HG03571 (cell line): ENCODE measurements around the gene UBE2V1.
"Not testable (repeated sequence)": the region's sequence is repeated elsewhere in the genome, so short reads cannot be mapped to it uniquely, and the experiment has no call there.

Experiments used
- ATAC-seq: cut with Tn5 transposase; IDR thresholded peaks from one replicate; pipeline ENCODE4 v1.9.1; 2021; ENCODE audit not compliant: unreplicated experiment

Gene UBE2V1

DNA sequence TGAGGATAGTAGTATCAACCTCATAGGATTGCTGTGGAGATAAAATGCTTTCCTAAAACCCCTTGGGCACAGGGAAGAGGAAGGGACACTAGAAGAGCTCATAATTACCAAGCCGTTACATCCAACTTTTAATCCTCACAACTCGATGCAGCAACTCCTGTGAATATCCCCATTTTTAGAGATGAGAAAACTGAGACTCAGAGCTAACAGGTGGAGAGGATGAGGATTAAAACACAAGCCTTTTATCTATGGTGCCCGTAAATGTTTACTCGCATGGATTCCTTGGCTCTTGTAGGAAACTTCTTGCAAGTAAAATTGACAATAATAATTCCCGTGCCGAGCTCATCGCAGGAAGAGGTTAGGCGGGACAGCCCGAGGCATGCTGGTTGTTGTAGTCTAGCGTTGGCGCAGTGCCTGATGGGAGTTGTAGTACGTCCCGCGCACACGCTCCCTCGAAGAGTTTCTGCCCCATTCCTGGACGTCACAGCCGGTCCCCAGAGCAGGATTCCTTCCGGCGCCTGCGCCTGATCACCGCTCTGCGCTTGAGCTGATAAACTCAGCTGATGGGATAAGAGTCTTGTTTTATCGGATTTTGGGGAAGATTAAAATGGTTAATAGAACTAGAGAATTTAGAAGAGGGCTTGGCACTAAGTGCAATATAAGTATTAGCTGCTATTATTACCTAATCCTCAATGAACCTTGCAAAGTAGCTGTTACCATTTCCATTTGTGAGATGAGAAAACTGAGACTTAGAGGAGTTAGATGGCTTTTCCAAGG, 2.8 kb upstream of the UBE2V1 start:
- peak; percentile 68 for ATAC-seq

- ATAC-seq = no peak
Observed at GRCh38 chr20:50115041-50115512, 2.1 kb upstream of the UBE2V1 start.

DNA sequence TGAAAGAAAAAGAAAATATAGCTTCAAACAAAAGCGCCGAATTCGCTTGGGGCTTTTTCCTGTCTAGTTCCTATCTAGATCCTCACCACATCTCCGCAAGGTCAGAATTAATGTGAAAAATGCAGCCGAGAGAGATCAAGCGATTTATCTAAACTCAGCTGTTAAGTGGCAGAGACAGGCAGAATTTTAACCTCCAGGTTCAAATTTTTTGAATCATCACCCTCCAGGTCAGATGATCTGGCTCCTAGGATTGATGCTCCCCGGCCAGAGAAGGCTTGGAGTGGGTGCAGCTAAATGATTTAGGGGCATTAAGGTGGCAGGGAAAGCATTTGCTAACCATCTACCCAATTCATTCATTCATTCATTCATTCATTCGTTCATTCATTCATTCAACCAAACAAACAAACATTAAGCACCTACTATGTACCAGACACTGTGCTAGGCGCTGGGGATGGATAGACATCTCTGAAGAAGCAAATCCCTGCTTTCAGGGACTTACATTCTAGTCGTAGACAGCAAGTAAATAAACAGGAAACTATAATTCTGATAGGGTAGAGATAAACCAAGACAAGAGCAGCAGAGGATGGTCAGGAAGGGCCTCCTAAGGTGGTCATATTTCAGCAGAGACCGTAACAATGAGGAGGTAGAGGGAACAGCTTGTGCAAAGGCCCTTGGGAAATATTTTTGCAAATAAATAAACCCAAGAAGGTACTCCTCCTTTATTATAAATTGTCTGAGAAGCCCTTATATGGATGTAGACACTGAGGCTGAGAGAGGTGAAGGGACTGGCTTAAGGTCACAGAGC, 672 bp upstream of the UBE2V1 start:
- no peak for ATAC-seq

GRCh38 chr20:50111829-50112495, 988 bp downstream of the UBE2V1 start:
- no peak for ATAC-seq

DNA sequence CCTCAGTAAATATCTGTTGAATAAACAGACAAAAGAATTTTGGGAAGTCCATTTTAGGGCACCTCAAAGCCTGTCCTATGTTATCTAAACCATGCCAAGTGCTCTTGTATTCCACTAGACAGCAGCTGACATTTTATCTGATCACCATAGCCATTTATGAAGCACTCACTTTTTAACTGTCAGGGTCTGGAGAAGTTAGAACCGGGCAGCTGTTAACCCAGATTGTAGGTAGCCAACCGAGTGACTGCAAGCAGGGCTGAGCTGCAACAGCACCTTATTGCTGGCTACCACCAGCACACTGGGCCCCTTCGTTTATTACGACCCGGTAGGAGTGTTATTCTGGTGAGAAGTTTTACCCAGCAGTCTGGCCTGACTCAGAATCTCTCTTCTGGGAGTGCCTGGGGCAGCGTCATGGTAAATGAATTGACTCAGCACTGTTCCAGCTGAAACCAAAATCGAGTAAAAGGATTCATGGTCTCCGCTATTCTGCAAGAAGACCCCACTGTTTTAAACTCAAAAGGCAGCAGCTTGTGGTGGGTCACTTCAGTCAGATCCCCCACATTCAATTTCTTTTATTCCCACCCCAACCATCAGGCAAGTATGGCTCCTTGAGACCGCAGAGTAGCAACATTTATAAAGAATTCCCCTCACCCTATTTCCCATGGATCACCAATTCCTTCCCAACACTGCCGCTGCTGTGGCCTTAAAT, 1.7 kb downstream of the UBE2V1 start:
- no peak for ATAC-seq

DNA sequence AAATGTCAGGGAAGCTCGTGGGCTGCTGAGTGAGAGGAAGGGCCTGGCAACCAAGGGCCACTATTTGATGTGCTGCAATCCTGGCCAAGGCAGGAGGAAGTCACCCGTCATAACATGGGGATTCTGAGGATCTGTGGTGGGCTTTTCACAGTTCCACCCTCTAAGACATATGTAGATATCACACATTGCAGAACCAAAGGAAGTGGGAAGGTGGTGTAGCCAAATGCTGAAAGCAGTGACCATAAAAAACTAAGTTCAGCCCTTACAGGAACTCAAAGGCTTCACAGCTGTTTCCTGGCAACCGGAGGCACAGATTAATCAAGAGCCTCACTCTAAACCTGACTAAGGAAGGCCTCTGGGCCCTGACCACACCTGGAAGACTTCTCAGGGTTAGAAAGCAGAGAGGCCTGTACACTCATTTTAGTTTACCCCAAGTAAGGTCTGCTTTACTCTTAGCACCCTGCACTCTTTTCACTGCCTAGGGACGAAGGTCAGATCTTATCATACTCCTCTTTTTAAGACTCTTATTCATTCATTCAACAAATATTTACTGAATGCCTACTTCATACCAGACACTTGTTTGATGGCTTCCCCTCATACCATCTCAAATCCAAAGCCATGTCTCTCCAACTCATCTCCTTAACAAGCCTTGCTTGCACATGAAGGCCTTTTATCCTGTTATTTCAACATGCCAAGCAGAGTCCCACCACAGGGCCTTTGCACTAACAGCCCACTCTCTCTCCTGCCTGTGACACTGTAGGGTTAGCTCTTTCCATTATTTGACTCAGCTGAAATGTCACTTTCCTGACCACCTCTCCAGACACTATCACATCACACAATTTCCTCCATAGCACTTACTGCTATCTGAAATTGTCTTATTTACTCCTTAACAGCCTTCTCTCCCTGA, 2.6 kb downstream of the UBE2V1 start:
- ATAC-seq = no peak

DNA sequence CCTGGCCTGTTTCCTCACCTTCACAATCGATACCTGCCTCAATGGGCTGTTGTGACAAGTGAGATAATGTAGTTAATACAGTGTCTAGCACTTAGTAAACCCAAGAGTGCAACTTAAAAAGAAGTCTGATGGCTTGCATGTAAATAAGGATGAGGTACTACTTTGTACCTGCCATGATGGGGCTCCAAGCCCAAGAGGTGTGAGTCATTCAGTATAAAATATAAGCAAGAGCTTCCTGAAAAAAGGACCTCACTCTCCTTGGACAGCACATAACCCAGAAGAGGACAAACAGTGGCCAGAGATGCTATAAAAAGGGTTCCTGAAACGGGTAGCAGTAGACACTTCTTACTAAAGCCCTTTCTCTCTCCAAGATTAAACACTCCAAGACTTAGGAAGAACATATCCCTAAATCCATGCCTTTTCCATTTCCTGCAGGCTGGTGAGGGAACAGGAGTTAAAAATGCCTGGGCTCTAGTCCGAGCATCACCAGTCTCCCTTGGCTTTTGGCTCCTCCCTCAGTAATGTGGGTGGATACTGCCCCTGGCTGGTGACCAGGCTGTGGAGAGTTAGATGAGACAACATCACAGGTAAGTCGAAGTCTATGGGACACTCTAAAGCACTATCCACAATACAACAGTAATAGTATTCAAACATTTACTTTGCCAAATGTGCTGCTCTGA, 4.3 kb downstream of the UBE2V1 start:
- ATAC-seq = no peak

GRCh38 chr20:50107796-50108331, 5.1 kb downstream of the UBE2V1 start:
- ATAC-seq = no peak

GRCh38 chr20:50107086-50107660, 5.8 kb downstream of the UBE2V1 start:
- no peak for ATAC-seq

DNA sequence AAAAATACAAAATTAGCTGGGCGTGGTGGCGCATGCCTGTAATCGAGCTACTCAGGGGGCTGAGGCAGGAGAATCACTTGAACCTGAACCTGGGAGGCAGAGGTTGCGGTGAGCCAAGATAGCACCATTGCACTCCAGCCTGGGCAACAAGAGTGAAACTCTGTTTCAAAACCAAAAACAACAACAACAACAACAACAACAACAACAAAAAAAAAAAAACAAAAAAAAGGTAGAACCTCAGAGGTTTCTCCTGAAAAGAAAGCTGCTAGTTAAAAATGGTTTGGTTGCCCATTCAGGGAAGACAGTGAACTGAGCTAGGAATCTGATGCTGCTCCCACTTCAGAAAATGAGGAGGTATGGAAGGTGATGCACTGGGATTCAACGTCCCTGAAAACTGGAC, 6.3 kb downstream of the UBE2V1 start:
- not testable (repeated sequence) for ATAC-seq

DNA sequence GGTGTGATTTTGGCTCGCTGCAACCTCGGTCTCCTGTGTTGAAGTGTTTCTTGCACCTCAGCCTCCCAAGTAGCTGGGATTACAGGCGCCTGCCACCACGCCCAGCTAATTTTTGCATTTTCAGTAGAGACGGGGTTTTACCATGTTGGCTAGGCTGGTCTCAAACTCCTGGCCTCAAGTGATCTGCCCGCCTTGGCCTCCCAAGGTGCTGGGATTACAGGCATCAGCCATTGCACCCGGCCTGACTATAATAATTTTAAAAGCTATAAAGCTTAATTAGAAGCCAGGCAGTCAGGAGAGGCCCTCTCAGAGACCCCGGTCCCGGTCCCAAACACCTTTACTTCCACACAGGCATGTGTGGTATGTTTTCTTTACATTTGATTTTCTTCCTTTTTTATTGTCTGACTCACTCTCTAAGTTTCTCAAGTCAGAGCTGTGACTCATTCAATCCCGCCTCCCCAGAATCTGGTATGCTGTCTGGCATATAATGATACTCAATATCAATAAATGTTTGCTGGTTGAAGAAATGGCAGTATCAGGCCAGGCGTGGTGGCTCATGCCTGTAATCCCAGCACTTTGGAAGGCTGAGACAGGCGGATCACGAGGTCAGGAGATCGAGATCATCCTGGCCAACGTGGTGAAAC, 9.4 kb downstream of the UBE2V1 start:
- ATAC-seq = not testable (repeated sequence)

DNA sequence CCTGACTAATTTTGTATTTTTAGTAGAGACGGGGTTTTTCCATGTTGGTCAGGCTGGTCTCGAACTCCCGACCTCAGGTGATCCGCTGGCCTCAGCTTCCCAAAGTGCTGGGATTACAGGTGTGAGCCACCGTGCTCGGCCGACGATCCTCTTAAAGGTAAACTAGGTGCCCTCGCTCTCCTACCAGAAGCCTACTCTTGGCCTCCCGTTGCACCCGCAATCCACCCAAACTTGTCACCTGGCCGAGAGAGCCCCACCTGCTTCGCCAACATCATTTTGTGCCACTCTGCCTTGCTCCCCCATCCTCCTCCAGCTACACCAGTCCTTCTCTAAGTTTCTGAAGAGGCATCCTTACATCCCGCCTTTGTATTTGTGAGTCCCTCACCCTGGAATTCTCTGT, 10.4 kb downstream of the UBE2V1 start:
- not testable (repeated sequence) for ATAC-seq

- ATAC-seq = no peak
Observed at GRCh38 chr20:50101887-50102286, 11.1 kb downstream of the UBE2V1 start.

DNA sequence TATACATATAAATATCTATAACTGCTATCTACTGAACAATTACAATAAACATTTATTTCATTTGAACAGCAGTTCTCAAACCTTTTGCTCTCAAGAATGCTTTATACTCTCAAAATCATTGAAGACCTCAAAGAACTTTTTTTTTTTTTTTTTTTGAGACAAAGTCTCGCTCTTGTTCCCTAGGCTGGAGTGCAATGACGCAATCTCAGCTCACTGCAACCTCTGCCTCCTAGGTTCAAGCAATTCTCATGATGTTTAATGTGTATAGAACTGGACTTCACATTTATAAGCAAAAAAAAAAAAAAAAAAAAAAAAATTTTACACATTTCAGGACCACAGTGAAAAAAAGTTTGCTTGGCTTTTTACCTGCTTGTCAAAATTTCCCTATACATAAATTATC, 11.7 kb downstream of the UBE2V1 start:
- ATAC-seq = no peak

DNA sequence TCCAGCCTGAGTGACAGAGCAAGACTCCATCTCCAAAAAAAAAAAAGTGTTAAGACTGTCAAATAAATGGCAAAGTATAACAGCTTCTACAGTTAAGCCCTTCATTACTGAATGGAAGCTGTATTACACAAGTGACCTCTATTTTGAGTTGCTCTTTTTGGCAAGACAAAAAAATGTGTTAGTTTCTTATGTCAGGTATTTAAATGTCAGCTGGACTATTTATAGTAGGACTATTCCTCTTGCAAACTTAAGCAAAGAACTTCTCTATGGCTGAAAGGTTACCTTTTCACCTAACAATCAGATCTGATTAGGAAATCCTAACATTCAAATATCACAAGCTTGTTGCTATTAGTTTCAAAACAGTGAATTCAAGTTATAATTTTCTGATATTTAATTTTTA, 12.4 kb downstream of the UBE2V1 start:
- no peak for ATAC-seq

DNA sequence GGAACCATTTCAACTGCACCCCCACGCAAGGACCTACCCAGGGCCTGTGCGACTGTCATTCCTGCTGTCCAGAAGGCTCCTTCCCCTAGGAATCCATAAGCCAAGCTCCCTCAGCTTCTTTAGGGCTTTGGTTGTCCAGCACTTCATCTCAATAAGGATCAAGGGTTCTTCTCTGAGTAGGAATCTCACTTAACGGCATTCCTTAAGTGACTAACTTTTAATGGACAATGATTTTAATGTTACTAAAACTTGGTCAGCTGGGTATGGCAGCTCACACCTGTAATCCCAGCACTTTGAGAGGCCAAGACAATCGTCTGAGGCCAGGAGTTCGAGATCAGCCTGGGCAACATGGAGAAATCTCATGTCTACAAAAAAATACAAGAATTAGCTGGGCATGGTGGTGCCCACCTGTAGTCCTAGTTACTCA, 13.4 kb downstream of the UBE2V1 start:
- no peak for ATAC-seq

GRCh38 chr20:50099113-50099512, 13.8 kb downstream of the UBE2V1 start:
- ATAC-seq = no peak

DNA sequence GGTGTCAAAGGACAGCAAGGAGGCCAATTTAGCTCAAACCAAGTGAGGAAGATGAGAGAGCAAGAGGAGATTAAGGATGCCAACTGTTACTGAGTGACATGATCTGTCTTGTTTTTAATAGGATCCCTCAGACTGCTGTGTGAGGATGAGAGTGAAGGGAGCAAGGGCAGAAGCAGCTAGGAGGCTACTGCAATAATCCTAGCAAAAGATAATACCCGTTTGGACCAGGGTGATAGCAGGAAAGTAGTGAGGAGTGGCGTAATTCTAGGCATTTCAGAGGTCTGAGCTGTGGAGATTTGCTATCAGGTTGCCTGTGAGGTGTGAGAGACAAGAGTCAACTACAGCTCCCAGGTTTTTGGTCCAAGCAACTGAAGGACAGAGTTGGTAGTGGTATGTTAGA, 14.7 kb downstream of the UBE2V1 start:
- no peak for ATAC-seq
